A549 (cell line): Measurements from ENCODE around the gene ANKRD6. TPM values are rescaled to one million over a fixed set of nuclear protein-coding genes. Genes with fewer than 3 reads are reported as not detected.

Experiments
- ATAC-seq, 2 experiments: fragments of 200-7000 bp in 1 of 2; fragments of >200 bp in 1 of 2; cut with Nextera tagmentation in 1 of 2; cut with Tn5 transposase in 1 of 2; 3 replicates each; pipeline versions ENCODE4 v1.8.0 to v1.9.1; 2018 to 2020; ENCODE audit warnings: mild to moderate bottlenecking in 1 of 2, moderate library complexity in 1 of 2
- CTCF ChIA-PET: fragments of 300-600 bp; sonication (Branson Sonifier 250); formaldehyde crosslinking; extraction: SDS; loops from one replicate; lab custom pipeline; 2021; ENCODE audit warnings: antibody characterized with exemption, inconsistent platforms; lab: Yijun Ruan, JAX
- POLR2A ChIA-PET: fragments of 350-600 bp; formaldehyde crosslinking; extraction: SDS; loops from one replicate; lab custom pipeline; 2021; ENCODE audit warnings: antibody characterized with exemption, inconsistent platforms; lab: Yijun Ruan, JAX
- DNase-seq, 2 experiments: peaks; one replicate each; pipeline versions ENCODE4 v3.0.0 to v3.0.0-alpha.2; 2011 to 2016; ENCODE audit warnings: low read depth in 1 of 2, low spot score in 1 of 2
- FAIRE-seq: peaks from 2 replicates; lab custom pipeline; 2011; peaks lifted over from hg19 to GRCh38; lab: Jason Lieb, UNC
- H3K27ac ChIP-seq, 2 experiments: fragments of >200 bp; sonication (Bioruptor Twin); formaldehyde crosslinking; 3 replicates each; pipeline ENCODE4 v1.5.1; 2016 to 2017
- H3K4me1 ChIP-seq: fragments of >200 bp; sonication (Bioruptor Twin); formaldehyde crosslinking; 3 replicates; pipeline ENCODE4 v1.6.1; 2016
- H3K4me2 ChIP-seq: fragments of >200 bp; sonication (Bioruptor Twin); formaldehyde crosslinking; 3 replicates; pipeline ENCODE4 v1.6.1; 2016
- H3K4me3 ChIP-seq: fragments of >200 bp; sonication (Bioruptor Twin); formaldehyde crosslinking; 3 replicates; pipeline ENCODE4 v1.5.1; 2016
- H3K9me3 ChIP-seq: fragments of >200 bp; sonication (Bioruptor Twin); formaldehyde crosslinking; 3 replicates; pipeline ENCODE4 v1.6.1; 2016
- CHD4 ChIP-seq: fragments of 200-600 bp; sonication (generic); IDR thresholded peaks from 2 replicates; pipeline ENCODE4 v1.6.1; 2016; ENCODE audit warnings: antibody characterized with exemption, mild to moderate bottlenecking, borderline replicate concordance
- ESRRA ChIP-seq: fragments of 150-350 bp; IDR thresholded peaks from 2 replicates; pipeline ENCODE4 v1.6.1; 2014; ENCODE audit warnings: mild to moderate bottlenecking, low read length, borderline replicate concordance
- HEYL ChIP-seq: fragments of 250-450 bp; sonication (Bioruptor Pico); IDR thresholded peaks from 2 replicates; pipeline ENCODE4 v1.8.0; 2021; ENCODE audit warnings: mild to moderate bottlenecking, moderate library complexity
- JUN ChIP-seq, 2 experiments: fragments of >200 bp; sonication (Bioruptor Twin); formaldehyde crosslinking; IDR thresholded peaks; 2 replicates in 1 of 2; 3 replicates in 1 of 2; pipeline ENCODE4 v1.6.1; 2016 to 2017
- KDM1A ChIP-seq: fragments of 200-600 bp; sonication (generic); IDR thresholded peaks from 2 replicates; pipeline ENCODE4 v1.6.1; 2016; ENCODE audit warnings: low read depth, mild to moderate bottlenecking
- MAFK ChIP-seq: fragments of 450-650 bp; IDR thresholded peaks from 2 replicates; pipeline ENCODE4 v1.6.1; 2014; ENCODE audit not compliant: partially characterized antibody
- MAZ ChIP-seq: fragments of 150-350 bp; IDR thresholded peaks from 2 replicates; pipeline ENCODE4 v1.6.1; 2014; ENCODE audit warnings: antibody characterized with exemption, low read depth, low read length, borderline replicate concordance
- MYC ChIP-seq: IDR thresholded peaks from 2 replicates; pipeline ENCODE4 v1.6.1; 2012; ENCODE audit warnings: mild to moderate bottlenecking, inconsistent platforms, low read length, improper control_type of control experiment, borderline replicate concordance
- RAD21 ChIP-seq, 2 experiments: fragments of >200 bp in 1 of 2; sonication (Bioruptor Twin) in 1 of 2; formaldehyde crosslinking in 1 of 2; IDR thresholded peaks in 1 of 2; conservative IDR thresholded peaks in 1 of 2; 2 replicates in 1 of 2; 3 replicates in 1 of 2; pipeline ENCODE4 v1.6.1; 2012 to 2018; ENCODE audit warnings: inconsistent platforms in 1 of 2
- SMC3 ChIP-seq: fragments of >200 bp; sonication (Bioruptor Twin); formaldehyde crosslinking; IDR thresholded peaks from 3 replicates; pipeline ENCODE4 v1.6.1; 2018; ENCODE audit warnings: inconsistent platforms
- TP53 ChIP-seq: fragments of 250-450 bp; sonication (Bioruptor Pico); IDR thresholded peaks from 2 replicates; pipeline ENCODE4 v1.5.0; 2021; ENCODE audit warnings: mild to moderate bottlenecking, moderate library complexity
- ZNF302 ChIP-seq: fragments of 250-450 bp; sonication (Bioruptor Pico); IDR thresholded peaks from 2 replicates; pipeline ENCODE4 v1.9.0; 2021; ENCODE audit warnings: inconsistent platforms, mild to moderate bottlenecking, moderate library complexity
- WGBS: methylation state at CpG from one replicate; pipeline ENCODE4 v1.1.6; 2017; ENCODE audit errors: missing lambda C conversion rate; 5-methylcytosine and 5-hydroxymethylcytosine counted together
- polyA plus RNA-seq, 4 experiments: library from polyadenylated mRNA; depleted of rRNA in 3 of 4; stranded (reverse); fragments of >200 nt; fragmentation: RNase III in 1 of 4; extraction: RNeasy Plus Mini Kit Qiagen cat#74134 plus additional on column Dnase treatment in 1 of 4; gene quantifications; 2 replicates in 3 of 4; 3 replicates in 1 of 4; pipeline ENCODE4 v1.2.3, GENCODE V29; 2011 to 2017
- TF ChIP-seq, protein P1 (sequence below): fragments of 250-450 bp; sonication (Bioruptor Pico); IDR thresholded peaks from 2 replicates; pipeline ENCODE4 v1.5.0; 2021; ENCODE audit warnings: mild to moderate bottlenecking, moderate library complexity, borderline replicate concordance
- TF ChIP-seq, protein P2 (sequence below): fragments of >200 bp; sonication (Bioruptor Twin); formaldehyde crosslinking; IDR thresholded peaks from 2 replicates; pipeline ENCODE4 v1.6.1; 2016
- TF ChIP-seq, protein P3 (sequence below): fragments of >200 bp; sonication (Bioruptor Twin); formaldehyde crosslinking; IDR thresholded peaks from 3 replicates; pipeline ENCODE4 v1.6.1; 2016
- TF ChIP-seq, protein P4 (sequence below): fragments of 250-450 bp; sonication (Bioruptor Pico); IDR thresholded peaks from 2 replicates; pipeline ENCODE4 v1.5.0; 2020; ENCODE audit warnings: low read depth, mild to moderate bottlenecking, moderate library complexity

Gene ANKRD6
- polyA plus RNA-seq, 2 of the 4 experiments (the other 2 are of a cell fraction), result 2.2 to 3.6 TPM

DNA sequence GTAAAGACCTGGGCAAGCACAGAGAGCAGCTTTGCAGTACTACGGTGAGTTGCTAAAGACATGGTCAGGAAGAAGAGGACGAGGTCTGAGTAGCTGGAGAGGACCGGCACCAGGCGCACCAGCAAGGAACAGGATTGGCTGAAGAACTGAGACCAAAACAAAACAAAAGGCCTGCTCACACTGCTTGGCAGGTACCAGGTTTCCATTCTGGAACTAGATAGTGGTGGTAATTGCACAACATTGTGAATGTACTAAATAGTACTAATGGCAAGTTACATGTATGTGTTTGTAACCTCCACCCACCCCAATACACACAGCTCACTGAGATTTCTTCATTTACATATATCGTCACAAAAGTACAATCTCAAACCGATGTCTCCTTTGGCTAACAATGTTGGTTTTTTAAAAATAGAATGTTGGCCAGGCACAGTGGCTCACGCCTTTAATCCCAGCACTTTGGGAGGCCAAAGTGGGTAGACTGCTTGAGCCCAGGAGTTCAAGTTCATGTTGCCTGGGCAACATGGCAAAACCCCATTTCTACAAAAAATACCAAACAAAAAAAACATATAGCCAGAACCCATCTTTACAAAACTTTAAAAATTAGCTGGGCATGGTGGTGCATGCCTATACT, 238.1 kb downstream of the ANKRD6 start (continued):
- TF ChIP-seq, protein P1, sequence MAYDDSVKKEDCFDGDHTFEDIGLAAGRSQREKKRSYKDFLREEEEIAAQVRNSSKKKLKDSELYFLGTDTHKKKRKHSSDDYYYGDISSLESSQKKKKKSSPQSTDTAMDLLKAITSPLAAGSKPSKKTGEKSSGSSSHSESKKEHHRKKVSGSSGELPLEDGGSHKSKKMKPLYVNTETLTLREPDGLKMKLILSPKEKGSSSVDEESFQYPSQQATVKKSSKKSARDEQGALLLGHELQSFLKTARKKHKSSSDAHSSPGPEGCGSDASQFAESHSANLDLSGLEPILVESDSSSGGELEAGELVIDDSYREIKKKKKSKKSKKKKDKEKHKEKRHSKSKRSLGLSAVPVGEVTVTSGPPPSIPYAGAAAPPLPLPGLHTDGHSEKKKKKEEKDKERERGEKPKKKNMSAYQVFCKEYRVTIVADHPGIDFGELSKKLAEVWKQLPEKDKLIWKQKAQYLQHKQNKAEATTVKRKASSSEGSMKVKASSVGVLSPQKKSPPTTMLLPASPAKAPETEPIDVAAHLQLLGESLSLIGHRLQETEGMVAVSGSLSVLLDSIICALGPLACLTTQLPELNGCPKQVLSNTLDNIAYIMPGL (CRISPR knock-in tag), result no peak
- TF ChIP-seq, all 56 proteins: peak for 0

DNA sequence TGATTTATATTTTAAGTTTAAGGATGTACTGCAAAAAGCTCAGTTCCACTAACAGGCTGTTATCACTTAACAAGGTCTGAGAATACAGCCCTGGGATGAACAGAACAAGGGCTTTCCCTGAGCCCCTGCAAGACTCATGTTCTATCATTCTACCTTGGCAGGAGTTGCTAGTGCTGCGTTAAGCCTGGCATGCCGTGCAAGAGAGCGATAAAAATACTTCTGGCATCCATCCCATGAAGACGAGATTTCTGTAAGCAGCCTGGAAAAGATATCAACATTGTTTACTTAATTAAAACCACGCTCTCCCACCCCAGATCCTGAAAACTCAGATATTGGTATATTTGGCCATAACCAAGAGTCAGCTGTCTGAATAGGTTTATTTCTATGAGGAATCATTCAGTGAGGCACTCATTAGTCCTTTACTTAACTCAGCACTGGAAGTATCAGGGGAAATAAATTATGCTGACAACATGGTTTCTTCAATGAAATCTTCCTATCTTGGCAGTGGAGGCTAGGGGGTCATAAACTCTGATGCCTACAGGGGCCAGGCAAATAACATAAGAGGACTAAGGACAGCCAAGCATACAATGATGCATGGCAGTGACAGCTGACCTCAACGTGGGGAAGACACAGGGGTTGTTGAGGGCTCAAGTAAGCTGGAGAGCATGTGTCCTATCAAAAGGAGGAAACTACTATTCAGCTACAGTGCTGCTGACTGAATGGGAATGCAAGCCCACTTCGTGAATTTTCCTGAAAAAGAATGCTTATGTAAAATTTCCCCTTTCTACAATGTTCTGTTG, 243.2 kb downstream of the ANKRD6 start:
- POLR2A ChIA-PET, result no interaction called here
- FAIRE-seq (no peak), DNase-seq (no peak), ATAC-seq (no peak)
- Histone ChIP-seq H3K27ac (no peak overlapping the region), H3K4me1 (no peaks in the 10 kb centered on the region), H3K4me3 (no peak overlapping the region), H3K4me2 (no peak overlapping the region), H3K9me3 (no peaks in the 10 kb centered on the region)
- CTCF ChIA-PET, result no interaction called here
- TF ChIP-seq MAFK, result peak; percentile 51
- TF ChIP-seq, protein P2, sequence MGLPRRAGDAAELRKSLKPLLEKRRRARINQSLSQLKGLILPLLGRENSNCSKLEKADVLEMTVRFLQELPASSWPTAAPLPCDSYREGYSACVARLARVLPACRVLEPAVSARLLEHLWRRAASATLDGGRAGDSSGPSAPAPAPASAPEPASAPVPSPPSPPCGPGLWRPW, result no peak
- WGBS, result 84% methylated on average over 7 of the region's 7 CpGs

DNA sequence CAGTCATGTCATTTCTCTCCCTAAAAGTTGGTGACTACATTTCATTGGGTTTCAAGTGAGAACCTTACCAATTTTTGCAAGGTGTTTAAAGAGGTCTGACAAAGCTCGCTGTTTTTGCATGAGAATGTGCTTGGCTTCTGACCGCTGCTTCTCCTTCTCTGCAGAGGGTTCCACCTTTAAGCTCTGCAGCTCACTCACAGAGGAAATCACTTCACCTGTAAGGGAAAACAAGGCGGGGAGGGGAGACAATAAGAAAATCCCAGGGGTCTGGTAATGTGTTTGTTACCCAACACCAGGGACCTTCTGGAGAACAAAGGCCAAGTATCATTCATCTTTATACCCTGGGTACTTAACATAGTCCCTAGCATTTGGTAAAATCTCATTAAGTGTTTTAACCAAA, 245.6 kb downstream of the ANKRD6 start:
- DNase-seq, result no peak
- no peak for FAIRE-seq
- H3K9me3 ChIP-seq, result no peaks in the 10 kb centered on the region
- WGBS, result 94% methylated on average over 2 of the region's 3 CpGs
- POLR2A ChIA-PET, result no interaction called here
- CTCF ChIA-PET, result interaction anchor here (0.5 kb wide), 1 partner anchor 906 kb away, joined by 3 read pairs; no protein-coding TSS in a partner anchor
- no peak overlapping the region for H3K4me2 ChIP-seq
- H3K4me3 ChIP-seq, result no peak overlapping the region
- TF ChIP-seq SMC3, result no peak
- no peak for TF ChIP-seq CHD4
- no peak for TF ChIP-seq RAD21 (conservative IDR thresholded peaks at IDR 0.05 in 1 of 2, IDR thresholded peaks at IDR 0.05 in 1 of 2)
- TF ChIP-seq TP53 (CRISPR knock-in tag), result no peak
- no peak for TF ChIP-seq KDM1A
- no peak for TF ChIP-seq ESRRA
- TF ChIP-seq, all 56 proteins: peak for 0
- no peaks in the 10 kb centered on the region for H3K4me1 ChIP-seq
- H3K27ac ChIP-seq, result no peak overlapping the region
- ATAC-seq, result no peak

DNA sequence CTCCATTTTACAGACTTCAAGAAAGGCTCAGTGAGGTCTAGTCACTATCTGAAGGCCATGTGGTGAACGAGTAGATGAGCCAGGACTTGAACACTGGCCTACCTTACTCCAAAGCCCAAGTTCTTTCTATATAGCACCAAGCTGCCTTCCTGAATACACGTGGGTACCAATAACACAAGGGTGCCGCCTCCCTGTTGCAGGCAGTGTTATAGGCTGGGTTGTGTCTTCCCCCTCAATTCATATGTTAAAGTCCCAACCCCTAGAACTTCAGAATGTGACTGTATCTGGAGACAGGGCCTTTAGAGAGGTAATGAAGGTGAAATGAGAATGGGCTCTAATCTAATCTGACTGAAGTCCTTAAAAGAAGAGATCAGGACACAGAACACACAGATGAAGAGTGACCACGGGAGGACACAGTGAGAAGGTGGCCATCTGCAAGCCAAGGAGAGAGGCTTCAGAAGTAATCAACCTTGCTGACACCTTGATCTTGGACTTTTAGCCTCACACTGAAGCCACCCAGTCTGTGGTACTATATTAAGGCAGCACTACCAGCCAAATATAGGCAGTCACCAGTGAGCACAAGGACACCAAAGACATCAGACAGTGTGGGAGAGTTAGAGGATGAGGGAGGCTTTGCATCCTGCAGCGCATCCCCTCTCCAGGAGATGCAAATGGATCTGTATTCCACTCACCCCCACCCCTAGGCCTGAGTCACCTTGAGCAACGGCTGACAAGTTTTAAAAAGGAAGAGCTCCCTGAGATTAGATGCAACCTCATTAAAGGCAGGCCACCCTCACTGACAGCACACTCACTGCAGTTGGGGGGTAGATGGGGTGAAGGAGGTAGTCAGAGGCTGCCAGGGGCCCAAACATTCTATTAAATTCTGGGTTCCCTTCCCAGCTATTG, 246.5 kb downstream of the ANKRD6 start:
- Histone ChIP-seq H3K27ac (no peak overlapping the region), H3K4me2 (no peak overlapping the region), H3K9me3 (no peaks in the 10 kb centered on the region), H3K4me3 (no peak overlapping the region), H3K4me1 (no peaks in the 10 kb centered on the region)
- TF ChIP-seq ZNF302 (CRISPR knock-in tag) (no peak), MYC (no peak), KDM1A (no peak), JUN (IDR thresholded peaks at IDR 0.05) (no peak), HEYL (CRISPR knock-in tag) (no peak), MAZ (no peak)
- TF ChIP-seq, protein P3, sequence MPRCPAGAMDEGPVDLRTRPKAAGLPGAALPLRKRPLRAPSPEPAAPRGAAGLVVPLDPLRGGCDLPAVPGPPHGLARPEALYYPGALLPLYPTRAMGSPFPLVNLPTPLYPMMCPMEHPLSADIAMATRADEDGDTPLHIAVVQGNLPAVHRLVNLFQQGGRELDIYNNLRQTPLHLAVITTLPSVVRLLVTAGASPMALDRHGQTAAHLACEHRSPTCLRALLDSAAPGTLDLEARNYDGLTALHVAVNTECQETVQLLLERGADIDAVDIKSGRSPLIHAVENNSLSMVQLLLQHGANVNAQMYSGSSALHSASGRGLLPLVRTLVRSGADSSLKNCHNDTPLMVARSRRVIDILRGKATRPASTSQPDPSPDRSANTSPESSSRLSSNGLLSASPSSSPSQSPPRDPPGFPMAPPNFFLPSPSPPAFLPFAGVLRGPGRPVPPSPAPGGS, result no peak
- TF ChIP-seq, protein P1 (CRISPR knock-in tag), result no peak
- TF ChIP-seq, protein P4, sequence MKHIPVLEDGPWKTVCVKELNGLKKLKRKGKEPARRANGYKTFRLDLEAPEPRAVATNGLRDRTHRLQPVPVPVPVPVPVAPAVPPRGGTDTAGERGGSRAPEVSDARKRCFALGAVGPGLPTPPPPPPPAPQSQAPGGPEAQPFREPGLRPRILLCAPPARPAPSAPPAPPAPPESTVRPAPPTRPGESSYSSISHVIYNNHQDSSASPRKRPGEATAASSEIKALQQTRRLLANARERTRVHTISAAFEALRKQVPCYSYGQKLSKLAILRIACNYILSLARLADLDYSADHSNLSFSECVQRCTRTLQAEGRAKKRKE (CRISPR knock-in tag), result no peak
- ATAC-seq (no peak), DNase-seq (no peak), FAIRE-seq (no peak)
- WGBS, result 92% methylated on average over 6 of the region's 6 CpGs
- POLR2A ChIA-PET, result no interaction called here
- CTCF ChIA-PET, result no interaction called here
